Hematopoietic multipotent progenitor cell (in vitro differentiated cells): ENCODE measurements around the gene TXNL4A. TPM values are rescaled to one million over a fixed set of nuclear protein-coding genes. Genes with fewer than 3 reads are reported as not detected.
"Not testable (repeated sequence)": the region's sequence is repeated elsewhere in the genome, so short reads cannot be mapped to it uniquely, and the experiment has no call there.

Experiments
- DNase-seq, 3 donors: peaks; one replicate each; pipeline ENCODE4 v3.0.0-alpha.2; 2011 to 2015; ENCODE audit warnings: low read depth in 2 of 3, low spot score in 2 of 3
- total RNA-seq: library from RNA; depleted of rRNA; stranded (reverse); fragments of >200 nt; gene quantifications from one replicate; pipeline ENCODE4 v1.2.3, GENCODE V29; 2012

The TXNL4A gene
- 37.4 TPM for total RNA-seq

- peak; percentile 77 to 86 (median 83) for DNase-seq
Measured at GRCh38 chr18:79988451-79989194, at the start of gene TXNL4A. TSS of gene TXNL4A (minus strand) at chr18:79988563. CDS start at chr18:79988392, 171 bp downstream.

GRCh38 chr18:80037300-80037699 is 48.9 kb upstream of the TXNL4A start:
- no peak for DNase-seq

GRCh38 chr18:80035997-80036396 is 47.6 kb upstream of the TXNL4A start:
- DNase-seq: no peak

- DNase-seq: no peak
Measured at GRCh38 chr18:80034852-80035406, 46.6 kb upstream of the TXNL4A start.

GRCh38 chr18:80034068-80034851 is 45.9 kb upstream of the TXNL4A start, which contains the start of gene RBFA:
TSS of gene RBFA (plus strand) at chr18:80034434. CDS start at chr18:80034496, 62 bp downstream.
- peak; percentile 98 to 100 (median 99) for DNase-seq

GRCh38 chr18:80033181-80034067 is 45.1 kb upstream of the TXNL4A start:
- DNase-seq: no peak

GRCh38 chr18:80029690-80030089 is 41.3 kb upstream of the TXNL4A start:
- DNase-seq: no peak

- not testable (repeated sequence) for DNase-seq
Measured at GRCh38 chr18:80027719-80028118, 39.4 kb upstream of the TXNL4A start.

GRCh38 chr18:80026363-80026762 is 38.0 kb upstream of the TXNL4A start:
- DNase-seq: no peak

- DNase-seq: peak in 2 of 3 donors; percentile 16 to 18
Measured at GRCh38 chr18:80023173-80023572, 34.8 kb upstream of the TXNL4A start.

GRCh38 chr18:80022613-80023012 is 34.2 kb upstream of the TXNL4A start:
- DNase-seq: peak in 2 of 3 donors; percentile 29 to 57

GRCh38 chr18:80012714-80013113 is 24.4 kb upstream of the TXNL4A start:
- no peak for DNase-seq

GRCh38 chr18:80011496-80012137 is 23.3 kb upstream of the TXNL4A start:
- DNase-seq: not testable (repeated sequence)

GRCh38 chr18:80010551-80010906 is 22.2 kb upstream of the TXNL4A start:
- no peak for DNase-seq

GRCh38 chr18:80009661-80010550 is 21.5 kb upstream of the TXNL4A start:
- no peak for DNase-seq

GRCh38 chr18:80006724-80007123 is 18.4 kb upstream of the TXNL4A start:
- DNase-seq: no peak

GRCh38 chr18:80004600-80005342 is 16.4 kb upstream of the TXNL4A start:
- DNase-seq: no peak

- DNase-seq: no peak
Measured at GRCh38 chr18:80002468-80002867, 14.1 kb upstream of the TXNL4A start.
